Frontal cortex (tissue), 4 donors: ENCODE measurements around the gene CLIC3. TPM values are rescaled to one million over a fixed set of nuclear protein-coding genes. Genes with fewer than 3 reads are reported as not detected.
"Not testable (repeated sequence)": the region's sequence is repeated elsewhere in the genome, so short reads cannot be mapped to it uniquely, and the experiment has no call there.

Experiments used
- DNase-seq, 2 donors: peaks; one replicate each; pipeline ENCODE4 v3.0.0; 2012; ENCODE audit warnings: low spot score in 2 of 2
- FAIRE-seq: peaks from 2 replicates; lab custom pipeline; 2012; peaks lifted over from hg19 to GRCh38; lab: Jason Lieb, UNC
- total RNA-seq: library from RNA; depleted of rRNA; stranded (reverse); fragments of >200 nt; gene quantifications from one replicate; pipeline ENCODE4 v1.2.3, GENCODE V29; 2014
- donor health status: control.
- donor health status: control.
- donor health status: control.

CLIC3 gene
- total RNA-seq, 1 donor from 2014 or later, result not detected

GRCh38 chr9:137006116-137007003 lies 10.0 kb upstream of the CLIC3 start:
- FAIRE-seq, result no peak
- DNase-seq, result no peak

GRCh38 chr9:137004285-137004684 lies 7.9 kb upstream of the CLIC3 start:
- not testable (repeated sequence) for DNase-seq, FAIRE-seq

- DNase-seq (no peak), FAIRE-seq (no peak)
These were observed 6.3 kb upstream of the CLIC3 start for GRCh38 chr9:137002646-137003041.

GRCh38 chr9:137001857-137002645 lies 5.7 kb upstream of the CLIC3 start:
- no peak for DNase-seq
- FAIRE-seq, result no peak

DNA sequence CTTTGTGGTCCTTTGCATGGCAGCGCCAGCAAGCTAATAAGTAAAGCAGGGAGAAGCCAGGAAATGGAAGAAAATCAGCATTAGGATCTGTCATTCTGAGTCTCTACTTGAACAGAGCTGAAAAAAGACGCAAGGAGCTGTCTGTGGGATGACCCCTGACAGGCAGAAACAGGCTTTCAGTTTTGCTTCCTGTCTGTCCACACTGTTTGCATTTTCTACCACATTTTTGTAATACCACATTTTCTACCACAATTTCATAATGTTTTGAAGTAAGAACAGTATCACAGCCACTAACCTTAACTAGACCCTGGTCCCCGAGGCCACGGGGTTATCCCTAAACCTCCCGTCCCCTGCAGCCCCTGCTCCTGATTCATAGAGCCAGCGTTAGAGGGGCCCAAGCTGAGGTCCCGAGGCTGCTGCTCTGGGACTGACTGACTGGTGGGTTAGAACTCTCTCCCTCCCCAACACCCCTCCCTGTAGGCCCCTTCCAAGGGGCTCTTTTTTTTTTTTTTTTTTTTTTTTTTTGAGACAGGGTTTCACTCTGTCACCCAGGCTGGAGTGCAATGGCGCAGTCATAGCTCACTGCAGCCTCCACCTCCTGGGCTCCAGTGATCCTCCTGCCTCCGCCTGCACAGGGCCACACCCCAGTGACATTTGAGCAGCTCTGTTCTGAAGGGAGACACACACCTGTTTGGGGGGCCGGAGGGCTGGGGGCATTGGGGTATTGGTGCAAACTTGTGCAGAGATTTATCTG lies 4.0 kb upstream of the CLIC3 start:
- DNase-seq (no peak), FAIRE-seq (no peak)

DNA sequence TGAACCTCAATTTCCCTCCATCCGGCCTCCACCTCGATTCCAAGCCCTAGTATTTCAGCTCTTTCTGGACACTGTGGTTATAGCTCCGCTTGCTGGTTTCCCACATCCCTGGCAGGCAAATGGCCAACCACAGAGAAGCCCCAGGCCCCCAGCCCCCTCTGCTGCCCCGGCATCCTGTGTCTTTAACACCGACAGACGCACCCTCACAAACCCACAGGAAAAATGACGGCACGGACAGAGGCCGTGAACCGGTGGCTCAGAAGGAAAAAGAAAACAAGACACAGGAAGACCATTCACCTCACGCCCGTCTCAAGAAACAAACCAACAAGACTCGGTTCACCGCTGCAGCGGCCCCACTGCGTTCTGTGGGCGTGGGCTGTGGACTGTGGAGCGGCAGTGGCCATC lies 1.5 kb upstream of the CLIC3 start:
- no peak for FAIRE-seq

GRCh38 chr9:136997371-136997770 lies 1.0 kb upstream of the CLIC3 start:
- no peak for FAIRE-seq
- DNase-seq, result no peak

More for the DNA sequence above, 1.5 kb upstream of the CLIC3 start:
- DNase-seq, result no peak

- FAIRE-seq, result no peak
These were observed 526 bp downstream of the CLIC3 start for GRCh38 chr9:136995772-136996311.

GRCh38 chr9:136995362-136995761 lies 1.0 kb downstream of the CLIC3 start:
- FAIRE-seq (no peak), DNase-seq (no peak)

More at GRCh38 chr9:136995772-136996311, 526 bp downstream of the CLIC3 start:
- peak in 1 of 2 donors; percentile 70 for DNase-seq

DNA sequence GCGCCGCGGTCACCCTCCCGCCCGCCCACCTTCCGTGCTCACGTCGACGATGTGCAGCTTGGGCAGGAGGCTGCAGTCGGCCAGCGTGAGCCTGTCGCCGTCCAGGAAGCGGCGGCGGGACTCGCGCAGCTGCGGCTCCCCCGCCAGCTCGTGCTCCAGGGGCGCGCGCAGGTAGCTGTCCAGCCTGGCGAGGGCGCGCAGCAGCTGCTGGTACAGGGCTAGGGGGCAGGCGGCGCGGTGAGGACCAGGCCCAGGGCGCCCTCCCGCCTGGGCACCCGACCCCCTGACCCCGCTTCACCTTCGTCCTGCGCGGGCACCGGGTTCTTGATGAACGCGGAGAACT lies 1.5 kb downstream of the CLIC3 start:
- FAIRE-seq (no peak), DNase-seq (no peak)

- no peak for FAIRE-seq
- no peak for DNase-seq
These were observed 2.0 kb downstream of the CLIC3 start for GRCh38 chr9:136994180-136994887.

- no peak for DNase-seq
- FAIRE-seq, result no peak
These were observed 3.5 kb downstream of the CLIC3 start for GRCh38 chr9:136992819-136993369.

- no peak for FAIRE-seq
- peak; percentile 98 to 99 for DNase-seq
These were observed 4.2 kb downstream of the CLIC3 start, which contains the start of gene PAXX for GRCh38 chr9:136991993-136992818. PAXX (plus strand) TSS chr9:136992422; CDS start chr9:136992444, 22 bp downstream.

DNA sequence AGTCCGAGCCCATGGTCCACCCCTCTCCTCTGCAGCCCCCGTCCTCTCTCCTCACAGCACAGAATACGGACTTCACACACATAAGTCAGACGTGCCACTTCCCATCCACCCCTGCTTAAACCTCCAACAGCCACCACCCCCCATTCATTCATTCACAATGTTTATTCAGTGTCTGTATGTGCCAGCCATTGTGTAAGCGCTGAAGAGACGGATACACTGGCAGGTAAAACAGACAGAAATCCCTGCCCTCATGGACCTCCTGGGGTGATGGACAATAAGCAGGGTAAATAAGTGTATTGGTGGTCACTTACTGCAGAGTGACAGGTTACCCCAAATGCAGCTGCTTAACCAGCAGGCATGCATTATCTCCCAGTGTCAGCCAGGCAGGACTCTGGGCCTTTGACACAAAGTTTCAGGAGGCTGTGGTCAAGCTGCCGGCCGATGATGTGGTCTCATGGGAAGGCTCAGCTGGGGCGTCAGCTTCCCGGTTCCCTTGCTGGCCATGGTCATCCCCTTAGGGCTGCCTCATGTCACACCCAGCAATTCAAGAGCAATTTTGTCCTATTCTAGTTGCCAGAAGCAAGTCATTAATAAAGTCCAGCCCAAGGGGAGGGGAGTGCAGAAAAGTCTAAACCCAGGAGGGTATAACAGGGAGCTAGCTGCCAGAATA lies 6.0 kb downstream of the CLIC3 start:
- FAIRE-seq (no peak), DNase-seq (no peak)

DNA sequence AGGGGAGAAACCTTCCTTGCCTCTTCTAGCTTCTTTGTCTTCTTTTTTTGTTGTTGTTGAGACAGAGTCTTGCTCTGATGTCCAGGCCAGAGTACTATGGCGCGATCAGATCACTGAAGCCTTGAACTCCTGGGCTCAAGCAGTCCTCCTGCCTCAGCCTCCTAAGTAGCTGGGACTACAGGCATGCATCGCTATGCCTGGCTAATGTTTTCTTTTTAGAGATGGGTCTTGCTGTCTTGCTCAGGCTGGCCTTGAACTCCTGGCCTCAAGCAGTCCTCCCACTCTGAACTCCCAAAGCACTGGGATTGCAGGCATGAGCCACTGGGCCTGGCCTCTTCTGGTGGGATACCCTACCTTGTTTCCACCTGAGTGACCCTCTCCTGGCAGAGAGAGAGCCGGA lies 7.5 kb downstream of the CLIC3 start:
- DNase-seq, result no peak
- no peak for FAIRE-seq

- no peak for DNase-seq
- no peak for FAIRE-seq
These were observed 10.5 kb downstream of the CLIC3 start for GRCh38 chr9:136985853-136986252.

GRCh38 chr9:136985027-136985602 lies 11.3 kb downstream of the CLIC3 start:
- FAIRE-seq, result no peak
- DNase-seq, result no peak
